IMR-90 (cell line): ENCODE data around the gene UACA. TPM values are rescaled to one million over a fixed set of nuclear protein-coding genes. Genes with fewer than 3 reads are reported as not detected.
A peak's percentile ranks its signal among the peaks of the same experiment; 100 is the strongest.

Experiments
- ATAC-seq: fragments of 200-7000 bp; cut with Tn5 transposase; 2 replicates; pipeline ENCODE4 v1.9.1; 2020; ENCODE audit warnings: low read depth, mild to moderate bottlenecking, moderate library complexity
- BruUV-seq: library from RNA; stranded (reverse); fragments of 400-500 nt; replicated peaks from 2 replicates; lab custom pipeline; 2021; lab: Mats Ljungman, UMichigan
- CTCF ChIA-PET: fragments of 300-600 bp; formaldehyde crosslinking; extraction: SDS; loops from one replicate; lab custom pipeline; 2021; ENCODE audit warnings: antibody characterized with exemption; lab: Yijun Ruan, JAX
- POLR2A ChIA-PET: fragments of 300-600 bp; sonication (Branson Sonifier 250); formaldehyde crosslinking; loops from one replicate; lab custom pipeline; 2022; ENCODE audit warnings: antibody characterized with exemption; ENCODE audit not compliant: unreplicated experiment; lab: Charles Lee
- DNase-seq: peaks from one replicate; pipeline ENCODE4 v3.0.0; 2013
- H2AFZ ChIP-seq: replicated peaks from 2 replicates; pipeline ENCODE3; 2013; ENCODE audit warnings: low read length, mild to moderate bottlenecking; ENCODE audit not compliant: poor library complexity
- H2AK5ac ChIP-seq: 2 replicates; pipeline ENCODE4 v1.6.1; 2013; ENCODE audit warnings: low read depth, low read length, inconsistent platforms
- H2AK9ac ChIP-seq: replicated peaks from 2 replicates; pipeline ENCODE3; 2013; ENCODE audit warnings: mild to moderate bottlenecking, low read depth, low read length, moderate library complexity; ENCODE audit not compliant: poor library complexity
- H2BK120ac ChIP-seq: 2 replicates; pipeline ENCODE4 v1.6.1; 2013; ENCODE audit warnings: low read depth, low read length, inconsistent platforms
- H2BK15ac ChIP-seq: 3 replicates; pipeline ENCODE4 v1.6.1; 2013; ENCODE audit warnings: low read depth, low read length, inconsistent platforms
- H2BK20ac ChIP-seq: 2 replicates; pipeline ENCODE4 v1.6.1; 2013; ENCODE audit warnings: low read depth, mild to moderate bottlenecking, inconsistent platforms, low read length, moderate library complexity
- H2BK5ac ChIP-seq: 2 replicates; pipeline ENCODE4 v1.6.1; 2013; ENCODE audit warnings: mild to moderate bottlenecking, low read depth, low read length, inconsistent platforms; ENCODE audit not compliant: poor library complexity, severe bottlenecking
- H3K14ac ChIP-seq: replicated peaks from 2 replicates; pipeline ENCODE4 v1.6.1; 2013; ENCODE audit warnings: low read depth, low read length, inconsistent platforms
- H3K18ac ChIP-seq: 2 replicates; pipeline ENCODE4 v1.6.1; 2013; ENCODE audit warnings: low read depth, low read length, control low read depth
- H3K23ac ChIP-seq: 2 replicates; pipeline ENCODE4 v1.6.1; 2013; ENCODE audit warnings: low read depth, low read length, inconsistent platforms
- H3K27ac ChIP-seq: 2 replicates; pipeline ENCODE4 v1.5.1; 2013; ENCODE audit warnings: mild to moderate bottlenecking, control low read depth, low read length; ENCODE audit not compliant: insufficient read depth
- H3K27me3 ChIP-seq: 2 replicates; pipeline ENCODE4 v1.6.1; 2013; ENCODE audit warnings: low read length; ENCODE audit not compliant: control insufficient read depth, insufficient read depth
- H3K36me3 ChIP-seq: 2 replicates; pipeline ENCODE4 v1.6.1; 2013; ENCODE audit warnings: low read length, mixed read lengths; ENCODE audit not compliant: control insufficient read depth, insufficient read depth
- H3K4ac ChIP-seq: 2 replicates; pipeline ENCODE4 v1.6.1; 2013; ENCODE audit warnings: low read depth, low read length, inconsistent platforms
- H3K4me1 ChIP-seq: 2 replicates; pipeline ENCODE4 v1.6.1; 2013; ENCODE audit warnings: low read length, mixed read lengths; ENCODE audit not compliant: control insufficient read depth, insufficient read depth
- H3K4me2 ChIP-seq: 2 replicates; pipeline ENCODE4 v1.6.1; 2013; ENCODE audit warnings: low read depth, mild to moderate bottlenecking, control low read depth, low read length, moderate library complexity
- H3K4me3 ChIP-seq: 2 replicates; pipeline ENCODE4 v1.5.1; 2013; ENCODE audit warnings: low read depth, mild to moderate bottlenecking, control low read depth, low read length, moderate library complexity; ENCODE audit not compliant: insufficient read depth
- H3K56ac ChIP-seq: 2 replicates; pipeline ENCODE4 v1.6.1; 2013; ENCODE audit warnings: low read length, inconsistent platforms; ENCODE audit not compliant: insufficient read depth; ENCODE audit errors: extremely low read depth
- H3K79me1 ChIP-seq, 2 experiments: 2 replicates each; pipeline ENCODE4 v1.6.1; 2013; ENCODE audit warnings: low read length in 2 of 2, inconsistent platforms in 1 of 2, low read depth in 1 of 2
- H3K9ac ChIP-seq: 2 replicates; pipeline ENCODE4 v1.6.1; 2013; ENCODE audit warnings: low read depth, low read length, control low read depth
- H3K9me1 ChIP-seq: 2 replicates; pipeline ENCODE4 v1.6.1; 2013; ENCODE audit warnings: low read length, inconsistent platforms; ENCODE audit not compliant: insufficient read depth
- H3K9me3 ChIP-seq: 2 replicates; pipeline ENCODE4 v1.6.1; 2013; ENCODE audit warnings: low read length; ENCODE audit not compliant: control insufficient read depth, insufficient read depth
- H4K20me1 ChIP-seq: 2 replicates; pipeline ENCODE4 v1.6.1; 2013; ENCODE audit warnings: low read length, inconsistent platforms; ENCODE audit not compliant: insufficient read depth
- H4K5ac ChIP-seq: 2 replicates; pipeline ENCODE4 v1.6.1; 2013; ENCODE audit warnings: mild to moderate bottlenecking, low read depth, low read length, control low read depth
- H4K8ac ChIP-seq, 2 experiments: 2 replicates each; pipeline ENCODE4 v1.6.1; 2013; ENCODE audit warnings: low read depth in 2 of 2, low read length in 2 of 2, control low read depth in 1 of 2, inconsistent platforms in 1 of 2
- H4K91ac ChIP-seq: 2 replicates; pipeline ENCODE4 v1.6.1; 2013; ENCODE audit warnings: low read depth, low read length, inconsistent platforms; ENCODE audit not compliant: insufficient read depth
- BHLHE40 ChIP-seq: fragments of 150-350 bp; IDR thresholded peaks from 2 replicates; pipeline ENCODE4 v1.6.1; 2016; ENCODE audit warnings: mild to moderate bottlenecking, low read depth, low read length
- CEBPB ChIP-seq: IDR thresholded peaks from 2 replicates; pipeline ENCODE4 v1.6.1; 2012; ENCODE audit warnings: low read depth, low read length, improper control_type of control experiment
- CHD1 ChIP-seq: IDR thresholded peaks from 2 replicates; pipeline ENCODE4 v1.6.1; 2012; ENCODE audit warnings: low read depth, low read length, improper control_type of control experiment
- FOS ChIP-seq: fragments of 150-350 bp; IDR thresholded peaks from 2 replicates; pipeline ENCODE4 v1.6.1; 2016; ENCODE audit warnings: low read depth, low read length
- MAFK ChIP-seq: IDR thresholded peaks from 2 replicates; pipeline ENCODE4 v1.6.1; 2012; ENCODE audit warnings: low read depth, low read length, improper control_type of control experiment
- MAZ ChIP-seq: IDR thresholded peaks from 2 replicates; pipeline ENCODE4 v1.6.1; 2012; ENCODE audit warnings: low read depth, mild to moderate bottlenecking, low read length, improper control_type of control experiment, moderate library complexity, borderline replicate concordance
- MXI1 ChIP-seq: IDR thresholded peaks from 2 replicates; pipeline ENCODE4 v1.6.1; 2012; ENCODE audit warnings: low read depth, mild to moderate bottlenecking, low read length, moderate library complexity, borderline replicate concordance
- NFE2L2 ChIP-seq: fragments of 150-350 bp; IDR thresholded peaks from 2 replicates; pipeline ENCODE4 v1.6.1; 2016; ENCODE audit warnings: low read depth, mild to moderate bottlenecking, low read length
- POLR2A ChIP-seq: IDR thresholded peaks from 2 replicates; pipeline ENCODE4 v1.6.1; 2012; ENCODE audit warnings: mild to moderate bottlenecking, low read depth, low read length
- RAD21 ChIP-seq: IDR thresholded peaks from 2 replicates; pipeline ENCODE4 v1.6.1; 2012; ENCODE audit warnings: low read length, improper control_type of control experiment
- RCOR1 ChIP-seq: IDR thresholded peaks from 2 replicates; pipeline ENCODE4 v1.6.1; 2012; ENCODE audit warnings: mild to moderate bottlenecking, low read length, improper control_type of control experiment; ENCODE audit not compliant: insufficient replicate concordance
- RFX5 ChIP-seq: IDR thresholded peaks from 2 replicates; pipeline ENCODE4 v1.8.0; 2012; ENCODE audit warnings: low read depth, mild to moderate bottlenecking, low read length, moderate library complexity
- SMC3 ChIP-seq: fragments of 150-350 bp; IDR thresholded peaks from 2 replicates; pipeline ENCODE4 v1.6.1; 2016; ENCODE audit warnings: low read depth, mild to moderate bottlenecking, antibody characterized with exemption, low read length, moderate library complexity
- WGBS, 2 experiments: methylation state at CpG; one replicate each; pipeline versions ENCODE4 v1.1.5 to v1.1.7; 2013; ENCODE audit warnings: missing lambda C conversion rate in 2 of 2; ENCODE audit not compliant: insufficient read length in 1 of 2; ENCODE audit errors: extremely low coverage in 2 of 2; 5-methylcytosine and 5-hydroxymethylcytosine counted together
- dilution Hi-C: fragments of 300-500 bp; cut with HindIII; formaldehyde crosslinking; loops from one replicate; pipeline ENCODE4 v1.14.3; 2018; ENCODE audit warnings: low sequenced_read_pairs; ENCODE audit not compliant: unreplicated experiment
- in situ Hi-C: fragments of 300-500 bp; cut with MboI; formaldehyde crosslinking; loops from 3 replicates; pipeline ENCODE4 v1.14.3; 2019; ENCODE audit warnings: low sequenced_read_pairs, inconsistent platforms, mixed read lengths
- intact Hi-C: fragments of 100-400 bp; cut with micrococcal nuclease; formaldehyde crosslinking; loops from 2 replicates; pipeline ENCODE4 v1.10.0; 2022
- polyA plus RNA-seq, 3 experiments: library from polyadenylated mRNA; depleted of rRNA; stranded (reverse); fragments of >200 nt; gene quantifications; 2 replicates each; pipeline ENCODE4 v1.2.3, GENCODE V29; 2012; ENCODE audit warnings: low replicate concordance in 1 of 3
- total RNA-seq: library from RNA; depleted of rRNA; stranded (reverse); fragments of >200 nt; gene quantifications from 2 replicates; pipeline ENCODE4 v1.2.3, GENCODE V29; 2012
- TF ChIP-seq, protein P1 (sequence below): fragments of 150-350 bp; IDR thresholded peaks from 2 replicates; pipeline ENCODE4 v1.6.1; 2016; ENCODE audit warnings: low read depth, mild to moderate bottlenecking, low read length, moderate library complexity, borderline replicate concordance
- TF ChIP-seq, protein P2 (sequence below): fragments of 150-350 bp; IDR thresholded peaks from 2 replicates; pipeline ENCODE4 v1.6.1; 2017; ENCODE audit warnings: mild to moderate bottlenecking, antibody characterized with exemption, low read length, low read depth
- TF ChIP-seq, protein P3 (sequence below): conservative IDR thresholded peaks from 2 replicates; pipeline ENCODE4 v1.5.1; 2012; ENCODE audit warnings: mild to moderate bottlenecking, low read depth, low read length, improper control_type of control experiment

Gene UACA
- total and polyA plus RNA-seq, 2 of the 4 experiments (the other 2 are of a cell fraction), result 156 to 507 TPM

DNA sequence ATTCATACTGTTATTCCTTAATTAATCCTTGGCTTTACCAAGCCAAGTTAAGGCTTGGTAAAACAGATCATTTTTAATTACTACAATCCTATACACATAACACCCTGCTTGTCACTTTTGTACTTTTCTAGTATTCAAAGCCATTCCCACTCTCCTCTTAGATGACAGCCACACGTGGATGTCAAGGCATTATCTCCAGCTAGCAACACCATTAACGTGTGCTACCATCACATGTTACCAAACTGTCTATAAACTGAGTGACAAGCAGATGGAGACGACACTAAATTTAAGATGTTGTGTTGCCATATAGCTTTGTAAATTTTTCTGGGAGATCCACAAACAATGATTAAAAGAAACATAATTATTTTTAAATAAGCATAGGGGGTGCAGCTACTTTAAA lies 103.7 kb downstream of the UACA start:
- Histone ChIP-seq H2AFZ (no peak overlapping the region), H2BK5ac (no peak overlapping the region), H3K23ac (peak overlapping the region; percentile 28; the same call in 1 of the 2 replicates), H3K9me3 (no peaks in the 10 kb centered on the region), H3K4me1 (peaks cover 2% of the 10 kb centered on the region; the same call in 1 of the 2 replicates), H2BK20ac (no peak overlapping the region), H3K14ac (no peak overlapping the region; the same call in 1 of the 2 replicates), H3K27me3 (no peaks in the 10 kb centered on the region), H3K4me3 (no peak overlapping the region), H4K20me1 (peaks cover 12% of the 10 kb centered on the region; the same call in 1 of the 2 replicates), H4K8ac (no peak overlapping the region), H2BK120ac (no peak overlapping the region), H3K79me1 (peaks cover 13 to 23% of the 10 kb centered on the region in 2 experiments), H3K36me3 (peaks cover 12% of the 10 kb centered on the region), H3K9ac (no peak overlapping the region), H2BK15ac (no peak overlapping the region), H3K18ac (no peak overlapping the region), H3K4ac (no peak overlapping the region), H3K27ac (no peak overlapping the region), H4K5ac (no peak overlapping the region), H4K91ac (no peak overlapping the region), H2AK9ac (no peak overlapping the region), H3K9me1 (peaks cover 5% of the 10 kb centered on the region), H2AK5ac (no peak overlapping the region; the same call in 1 of the 2 replicates), H3K4me2 (no peak overlapping the region), H3K56ac (no peak overlapping the region)
- TF ChIP-seq MAZ (no peak), RFX5 (no peak), CEBPB (no peak), MAFK (no peak), FOS (no peak), RCOR1 (no peak), CHD1 (no peak), NFE2L2 (no peak), SMC3 (no peak), MXI1 (no peak), RAD21 (no peak), POLR2A (no peak), BHLHE40 (no peak)
- TF ChIP-seq, protein P1, sequence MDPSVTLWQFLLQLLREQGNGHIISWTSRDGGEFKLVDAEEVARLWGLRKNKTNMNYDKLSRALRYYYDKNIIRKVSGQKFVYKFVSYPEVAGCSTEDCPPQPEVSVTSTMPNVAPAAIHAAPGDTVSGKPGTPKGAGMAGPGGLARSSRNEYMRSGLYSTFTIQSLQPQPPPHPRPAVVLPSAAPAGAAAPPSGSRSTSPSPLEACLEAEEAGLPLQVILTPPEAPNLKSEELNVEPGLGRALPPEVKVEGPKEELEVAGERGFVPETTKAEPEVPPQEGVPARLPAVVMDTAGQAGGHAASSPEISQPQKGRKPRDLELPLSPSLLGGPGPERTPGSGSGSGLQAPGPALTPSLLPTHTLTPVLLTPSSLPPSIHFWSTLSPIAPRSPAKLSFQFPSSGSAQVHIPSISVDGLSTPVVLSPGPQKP, result no peak
- TF ChIP-seq, protein P2, sequence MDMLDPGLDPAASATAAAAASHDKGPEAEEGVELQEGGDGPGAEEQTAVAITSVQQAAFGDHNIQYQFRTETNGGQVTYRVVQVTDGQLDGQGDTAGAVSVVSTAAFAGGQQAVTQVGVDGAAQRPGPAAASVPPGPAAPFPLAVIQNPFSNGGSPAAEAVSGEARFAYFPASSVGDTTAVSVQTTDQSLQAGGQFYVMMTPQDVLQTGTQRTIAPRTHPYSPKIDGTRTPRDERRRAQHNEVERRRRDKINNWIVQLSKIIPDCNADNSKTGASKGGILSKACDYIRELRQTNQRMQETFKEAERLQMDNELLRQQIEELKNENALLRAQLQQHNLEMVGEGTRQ, result no peak
- TF ChIP-seq, protein P3, sequence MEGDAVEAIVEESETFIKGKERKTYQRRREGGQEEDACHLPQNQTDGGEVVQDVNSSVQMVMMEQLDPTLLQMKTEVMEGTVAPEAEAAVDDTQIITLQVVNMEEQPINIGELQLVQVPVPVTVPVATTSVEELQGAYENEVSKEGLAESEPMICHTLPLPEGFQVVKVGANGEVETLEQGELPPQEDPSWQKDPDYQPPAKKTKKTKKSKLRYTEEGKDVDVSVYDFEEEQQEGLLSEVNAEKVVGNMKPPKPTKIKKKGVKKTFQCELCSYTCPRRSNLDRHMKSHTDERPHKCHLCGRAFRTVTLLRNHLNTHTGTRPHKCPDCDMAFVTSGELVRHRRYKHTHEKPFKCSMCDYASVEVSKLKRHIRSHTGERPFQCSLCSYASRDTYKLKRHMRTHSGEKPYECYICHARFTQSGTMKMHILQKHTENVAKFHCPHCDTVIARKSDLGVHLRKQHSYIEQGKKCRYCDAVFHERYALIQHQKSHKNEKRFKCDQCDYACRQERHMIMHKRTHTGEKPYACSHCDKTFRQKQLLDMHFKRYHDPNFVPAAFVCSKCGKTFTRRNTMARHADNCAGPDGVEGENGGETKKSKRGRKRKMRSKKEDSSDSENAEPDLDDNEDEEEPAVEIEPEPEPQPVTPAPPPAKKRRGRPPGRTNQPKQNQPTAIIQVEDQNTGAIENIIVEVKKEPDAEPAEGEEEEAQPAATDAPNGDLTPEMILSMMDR, result no peak
- in situ Hi-C loops, result no loop called here
- DNase-seq (no peak), ATAC-seq (no peak)
- CTCF ChIA-PET, result no interaction called here
- BruUV-seq, result no TSS peak
- POLR2A ChIA-PET, result no interaction called here
- no CpG with 5 or more reads among the region's 3 CpGs for WGBS, 2 experiments
- dilution Hi-C loops, result no loop called here
- intact Hi-C loops, result no loop called here
